BE2C (cell line): Measurements from ENCODE around the gene DENND1A.
"Not testable (repeated sequence)": the region's sequence is repeated elsewhere in the genome, so short reads cannot be mapped to it uniquely, and the experiment has no call there.

Experiments used
- DNase-seq: peaks from one replicate; pipeline ENCODE4 v3.0.0-alpha.2; 2020
- H3K27me3 ChIP-seq: fragments of 250-450 bp; sonication (Bioruptor Pico); 2 replicates; pipeline ENCODE4 v1.5.1; 2020; ENCODE audit warnings: mild to moderate bottlenecking
- H3K36me3 ChIP-seq: fragments of 250-450 bp; sonication (Bioruptor Pico); 2 replicates; pipeline ENCODE4 v1.5.1; 2020; ENCODE audit warnings: mild to moderate bottlenecking
- H3K4me1 ChIP-seq: fragments of 250-450 bp; sonication (Bioruptor Pico); 2 replicates; pipeline ENCODE4 v1.5.1; 2020
- H3K4me3 ChIP-seq: 2 replicates; pipeline ENCODE4 v1.5.1; 2011; ENCODE audit warnings: low read depth, low read length
- H3K9me3 ChIP-seq: fragments of 250-450 bp; sonication (Bioruptor Pico); 2 replicates; pipeline ENCODE4 v1.5.1; 2020
- TF ChIP-seq, protein P1 (sequence below): IDR thresholded peaks from 2 replicates; pipeline ENCODE4 v1.5.1; 2012; ENCODE audit warnings: mild to moderate bottlenecking, low read depth, low read length

Gene DENND1A

GRCh38 chr9:123893831-123894460 lies 36.0 kb downstream of the DENND1A start:
- TF ChIP-seq, protein P1, sequence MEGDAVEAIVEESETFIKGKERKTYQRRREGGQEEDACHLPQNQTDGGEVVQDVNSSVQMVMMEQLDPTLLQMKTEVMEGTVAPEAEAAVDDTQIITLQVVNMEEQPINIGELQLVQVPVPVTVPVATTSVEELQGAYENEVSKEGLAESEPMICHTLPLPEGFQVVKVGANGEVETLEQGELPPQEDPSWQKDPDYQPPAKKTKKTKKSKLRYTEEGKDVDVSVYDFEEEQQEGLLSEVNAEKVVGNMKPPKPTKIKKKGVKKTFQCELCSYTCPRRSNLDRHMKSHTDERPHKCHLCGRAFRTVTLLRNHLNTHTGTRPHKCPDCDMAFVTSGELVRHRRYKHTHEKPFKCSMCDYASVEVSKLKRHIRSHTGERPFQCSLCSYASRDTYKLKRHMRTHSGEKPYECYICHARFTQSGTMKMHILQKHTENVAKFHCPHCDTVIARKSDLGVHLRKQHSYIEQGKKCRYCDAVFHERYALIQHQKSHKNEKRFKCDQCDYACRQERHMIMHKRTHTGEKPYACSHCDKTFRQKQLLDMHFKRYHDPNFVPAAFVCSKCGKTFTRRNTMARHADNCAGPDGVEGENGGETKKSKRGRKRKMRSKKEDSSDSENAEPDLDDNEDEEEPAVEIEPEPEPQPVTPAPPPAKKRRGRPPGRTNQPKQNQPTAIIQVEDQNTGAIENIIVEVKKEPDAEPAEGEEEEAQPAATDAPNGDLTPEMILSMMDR = no peak
- no peak overlapping the region for H3K4me3 ChIP-seq
- H3K4me1 ChIP-seq = no peaks in the 10 kb centered on the region
- H3K9me3 ChIP-seq = no peaks in the 10 kb centered on the region
- H3K27me3 ChIP-seq = no peaks in the 10 kb centered on the region; the same call in 1 of the 2 replicates
- DNase-seq = no peak
- no peaks in the 10 kb centered on the region for H3K36me3 ChIP-seq

DNA sequence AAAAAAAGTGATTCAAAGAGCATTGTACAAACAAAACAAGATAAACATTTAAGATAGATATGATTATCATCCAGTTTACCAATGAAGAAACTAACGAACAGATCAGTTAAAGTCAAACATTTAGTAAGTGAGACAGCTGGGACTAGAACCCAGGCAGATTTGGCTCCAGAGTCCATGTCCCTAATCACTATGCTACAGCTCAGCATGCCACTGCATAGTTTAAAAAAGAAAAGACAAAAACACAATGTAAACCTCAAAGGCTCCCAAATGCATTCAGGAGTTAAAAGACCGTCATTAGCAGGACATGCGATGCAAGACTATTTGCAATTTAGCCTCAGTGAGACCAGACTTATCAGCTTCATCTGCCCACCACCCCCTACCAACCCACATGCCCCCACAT lies 36.8 kb downstream of the DENND1A start:
- TF ChIP-seq, protein P1 = no peak
- Histone ChIP-seq H3K9me3 (no peaks in the 10 kb centered on the region), H3K27me3 (no peaks in the 10 kb centered on the region; the same call in 1 of the 2 replicates), H3K36me3 (no peaks in the 10 kb centered on the region), H3K4me3 (no peak overlapping the region), H3K4me1 (no peaks in the 10 kb centered on the region)
- no peak for DNase-seq

- Histone ChIP-seq H3K4me1 (no peaks in the 10 kb centered on the region), H3K9me3 (no peaks in the 10 kb centered on the region)
- DNase-seq = no peak
Observed at GRCh38 chr9:123887837-123888236, 42.1 kb downstream of the DENND1A start.

DNA sequence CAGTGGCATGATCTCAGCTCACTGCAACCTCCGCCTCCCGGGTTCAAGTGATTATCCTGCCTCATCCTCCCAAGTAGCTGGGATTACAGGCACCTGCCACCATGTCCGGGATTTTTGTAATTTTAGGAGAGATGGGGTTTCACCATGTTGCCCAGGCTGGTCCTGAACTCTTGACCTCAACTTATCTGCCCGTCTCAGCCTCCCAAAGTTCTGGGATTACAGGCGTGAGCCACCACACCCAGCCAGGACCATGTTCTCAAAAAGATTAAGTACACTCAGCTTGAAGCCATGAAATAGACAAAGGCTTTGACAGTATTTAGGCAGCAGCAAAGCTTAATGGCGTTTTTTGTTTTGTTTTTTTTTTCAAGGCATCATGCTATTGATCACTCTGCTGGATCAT lies 44.1 kb downstream of the DENND1A start:
- DNase-seq, H3K36me3 ChIP-seq, H3K4me1 ChIP-seq, H3K4me3 ChIP-seq, H3K9me3 ChIP-seq, H3K27me3 ChIP-seq: not testable (repeated sequence)

More at GRCh38 chr9:123887837-123888236, 42.1 kb downstream of the DENND1A start:
- no peaks in the 10 kb centered on the region for H3K36me3 ChIP-seq
- no peak overlapping the region for H3K4me3 ChIP-seq
- H3K27me3 ChIP-seq = no peaks in the 10 kb centered on the region
- TF ChIP-seq, protein P1 = no peak

DNA sequence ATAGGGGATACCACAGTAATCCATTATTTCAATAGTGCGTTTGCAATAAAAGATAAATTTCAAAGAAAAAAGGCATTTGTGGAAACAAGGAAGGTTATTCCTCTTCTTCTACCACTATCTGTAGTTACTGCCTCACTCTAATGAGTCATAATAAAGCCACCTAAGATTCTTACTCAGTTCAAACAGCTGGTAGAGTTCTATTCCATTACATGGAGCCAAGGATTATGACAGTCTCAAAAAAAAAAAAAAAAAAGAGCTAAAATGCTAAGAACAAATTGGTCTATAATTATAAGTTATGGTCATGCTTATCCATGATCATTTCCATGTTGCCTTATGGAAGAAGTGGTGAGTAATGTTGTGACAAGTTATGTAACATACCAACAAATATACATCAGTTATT lies 46.3 kb downstream of the DENND1A start:
- TF ChIP-seq, protein P1 = no peak
- Histone ChIP-seq H3K9me3 (no peaks in the 10 kb centered on the region), H3K36me3 (no peaks in the 10 kb centered on the region), H3K4me1 (no peaks in the 10 kb centered on the region), H3K27me3 (no peaks in the 10 kb centered on the region), H3K4me3 (no peak overlapping the region)
- DNase-seq = no peak

DNA sequence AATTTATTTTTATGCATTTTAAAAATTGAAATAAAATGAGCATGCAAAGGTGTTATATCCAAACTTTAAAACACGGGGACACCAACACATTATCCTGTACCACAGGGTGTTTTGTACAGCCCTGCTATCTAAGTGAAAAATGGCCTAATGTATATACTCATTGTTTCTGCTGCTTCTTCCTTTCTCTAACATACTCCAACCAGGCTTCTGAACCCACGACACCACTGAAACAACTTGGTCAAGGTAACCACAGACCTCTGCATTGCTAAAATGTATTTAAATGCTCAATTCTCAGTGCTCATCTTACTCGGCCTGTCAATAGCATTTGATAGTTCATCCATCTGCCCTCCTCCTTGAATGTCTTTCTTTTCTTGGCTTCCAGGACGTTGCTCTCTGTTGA lies 48.3 kb downstream of the DENND1A start:
- no peaks in the 10 kb centered on the region for H3K27me3 ChIP-seq

More for the DNA sequence above, 48.3 kb downstream of the DENND1A start:
- H3K36me3 ChIP-seq = no peaks in the 10 kb centered on the region; the same call in 1 of the 2 replicates
- no peaks in the 10 kb centered on the region for H3K9me3 ChIP-seq
- DNase-seq = no peak
- no peak overlapping the region for H3K4me3 ChIP-seq
- TF ChIP-seq, protein P1 = no peak
- no peaks in the 10 kb centered on the region for H3K4me1 ChIP-seq
